ENCODE results near the gene IRAK3.

IRAK3 gene

GRCh38 chr12:66162701-66163100, 26.3 kb upstream of the IRAK3 start:
- no peak overlapping the region for H3K27ac ChIP-seq
- TF ChIP-seq CTCF (IDR thresholded peaks at IDR 0.05) (no peak), ZFX (IDR thresholded peaks at IDR 0.05; ENCODE audit: borderline replicate concordance) (no peak)

GRCh38 chr12:66163289-66163688, 25.7 kb upstream of the IRAK3 start:
- no peak for TF ChIP-seq ZFX (IDR thresholded peaks at IDR 0.05; ENCODE audit: borderline replicate concordance)
- TF ChIP-seq CTCF (IDR thresholded peaks at IDR 0.05), result no peak
- no peak overlapping the region for H3K27ac ChIP-seq

GRCh38 chr12:66164349-66164821, 24.6 kb upstream of the IRAK3 start:
- TF ChIP-seq CTCF (IDR thresholded peaks at IDR 0.05), result no peak
- no peak for TF ChIP-seq ZFX (IDR thresholded peaks at IDR 0.05; ENCODE audit: borderline replicate concordance)
- no peak overlapping the region for H3K27ac ChIP-seq

GRCh38 chr12:66165141-66165540, 23.9 kb upstream of the IRAK3 start:
- no peak overlapping the region for H3K27ac ChIP-seq
- TF ChIP-seq ZFX (IDR thresholded peaks at IDR 0.05; ENCODE audit: borderline replicate concordance) (no peak), CTCF (IDR thresholded peaks at IDR 0.05) (no peak)

GRCh38 chr12:66166561-66166960, 22.5 kb upstream of the IRAK3 start:
- TF ChIP-seq ZFX (IDR thresholded peaks at IDR 0.05; ENCODE audit: borderline replicate concordance), result no peak
- TF ChIP-seq CTCF (IDR thresholded peaks at IDR 0.05), result no peak
- H3K27ac ChIP-seq, result no peak overlapping the region

GRCh38 chr12:66168410-66168809, 20.6 kb upstream of the IRAK3 start:
- H3K27ac ChIP-seq, result peak overlapping the region; percentile 95
- no peak for TF ChIP-seq ZFX (IDR thresholded peaks at IDR 0.05; ENCODE audit: borderline replicate concordance)
- TF ChIP-seq CTCF (IDR thresholded peaks at IDR 0.05), result no peak

GRCh38 chr12:66169221-66170170, 19.5 kb upstream of the IRAK3 start, which contains the start of gene TMBIM4:
TSS of gene TMBIM4 (minus strand) at chr12:66169996. CDS start at chr12:66169951, 45 bp downstream.
- no peak for TF ChIP-seq ZFX (IDR thresholded peaks at IDR 0.05; ENCODE audit: borderline replicate concordance)
- peak; percentile 81 for TF ChIP-seq CTCF (IDR thresholded peaks at IDR 0.05)

More at GRCh38 chr12:66169221-66170170, 19.5 kb upstream of the IRAK3 start, which contains the start of gene TMBIM4:
- peak within 1 kb of the TSS; percentile 95 for H3K27ac ChIP-seq

All from 22Rv1 (cell line).